H9 (cell line): ENCODE measurements around the gene GALNT17. TPM values are rescaled to one million over a fixed set of nuclear protein-coding genes. Genes with fewer than 3 reads are reported as not detected.

Experiments used
- DNase-seq: peaks from one replicate; pipeline ENCODE4 v3.0.0-alpha.2; 2017
- H2AFZ ChIP-seq: one replicate; pipeline ENCODE4 v1.6.1; 2013; ENCODE audit warnings: mild to moderate bottlenecking, low read length, control low read depth, moderate library complexity
- H2AK5ac ChIP-seq: 2 replicates; pipeline ENCODE4 v1.6.1; 2013; ENCODE audit warnings: low read length, control low read depth, mixed read lengths; ENCODE audit not compliant: insufficient read length
- H2BK120ac ChIP-seq: one replicate; pipeline ENCODE4 v1.6.1; 2013; ENCODE audit warnings: low read depth, mild to moderate bottlenecking, low read length, control low read depth, inconsistent platforms; ENCODE audit not compliant: poor library complexity, severe bottlenecking
- H2BK12ac ChIP-seq: 2 replicates; pipeline ENCODE4 v1.6.1; 2013; ENCODE audit warnings: low read length, control low read depth, mixed read lengths, low read depth; ENCODE audit not compliant: insufficient read length
- H2BK15ac ChIP-seq: 2 replicates; pipeline ENCODE4 v1.6.1; 2013; ENCODE audit warnings: low read depth, low read length, control low read depth
- H2BK20ac ChIP-seq: one replicate; pipeline ENCODE4 v1.6.1; 2013; ENCODE audit warnings: low read depth, mild to moderate bottlenecking, low read length, control low read depth, inconsistent platforms; ENCODE audit not compliant: poor library complexity, severe bottlenecking
- H2BK5ac ChIP-seq: 2 replicates; pipeline ENCODE4 v1.6.1; 2013; ENCODE audit warnings: low read length, control low read depth, mixed read lengths; ENCODE audit not compliant: insufficient read length
- H3K14ac ChIP-seq: 2 replicates; pipeline ENCODE4 v1.6.1; 2013; ENCODE audit warnings: low read length, control low read depth; ENCODE audit not compliant: insufficient read depth
- H3K18ac ChIP-seq: 2 replicates; pipeline ENCODE4 v1.6.1; 2013; ENCODE audit warnings: low read depth, mild to moderate bottlenecking, mixed read lengths, low read length, control low read depth; ENCODE audit not compliant: insufficient read length
- H3K23ac ChIP-seq: 2 replicates; pipeline ENCODE4 v1.6.1; 2013; ENCODE audit warnings: low read length, control low read depth, mixed read lengths, low read depth; ENCODE audit not compliant: insufficient read length
- H3K23me2 ChIP-seq: 2 replicates; pipeline ENCODE4 v1.6.1; 2013; ENCODE audit warnings: low read depth, mild to moderate bottlenecking, mixed read lengths, low read length, control low read depth; ENCODE audit not compliant: insufficient read length, poor library complexity, severe bottlenecking
- H3K27ac ChIP-seq: 2 replicates; pipeline ENCODE4 v1.5.1; 2013; ENCODE audit warnings: low read length, control low read depth, mixed read lengths, low read depth; ENCODE audit not compliant: insufficient read length
- H3K27me3 ChIP-seq: 2 replicates; pipeline ENCODE4 v1.6.1; 2013; ENCODE audit warnings: low read length, control low read depth, inconsistent platforms; ENCODE audit not compliant: insufficient read depth
- H3K4ac ChIP-seq: 2 replicates; pipeline ENCODE4 v1.6.1; 2013; ENCODE audit warnings: low read depth, mild to moderate bottlenecking, control low read depth, inconsistent platforms, low read length, moderate library complexity
- H3K4me1 ChIP-seq: 2 replicates; pipeline ENCODE4 v1.6.1; 2013; ENCODE audit warnings: low read length, control low read depth, inconsistent platforms; ENCODE audit not compliant: insufficient read depth
- H3K4me2 ChIP-seq: 2 replicates; pipeline ENCODE4 v1.6.1; 2013; ENCODE audit warnings: low read length, control low read depth, mixed read lengths; ENCODE audit not compliant: insufficient read length, insufficient read depth
- H3K56ac ChIP-seq: 2 replicates; pipeline ENCODE4 v1.6.1; 2013; ENCODE audit warnings: low read depth, mild to moderate bottlenecking, mixed read lengths, low read length, control low read depth; ENCODE audit not compliant: insufficient read length
- H3K79me1 ChIP-seq: 2 replicates; pipeline ENCODE4 v1.6.1; 2013; ENCODE audit warnings: low read depth, mild to moderate bottlenecking, moderate library complexity, low read length, control low read depth, inconsistent platforms; ENCODE audit not compliant: insufficient read depth, poor library complexity, severe bottlenecking
- H3K79me2 ChIP-seq: 2 replicates; pipeline ENCODE4 v1.6.1; 2013; ENCODE audit warnings: low read length, control low read depth, inconsistent platforms; ENCODE audit not compliant: insufficient read depth
- H3K9ac ChIP-seq: 2 replicates; pipeline ENCODE4 v1.6.1; 2013; ENCODE audit warnings: low read length, control low read depth, mixed read lengths; ENCODE audit not compliant: insufficient read length; ENCODE audit errors: extremely low read depth
- H3K9me3 ChIP-seq: one replicate; pipeline ENCODE4 v1.6.1; 2013; ENCODE audit warnings: low read depth, low read length, inconsistent platforms; ENCODE audit not compliant: control insufficient read depth
- H3T11ph ChIP-seq: one replicate; pipeline ENCODE4 v1.6.1; 2013; ENCODE audit warnings: mild to moderate bottlenecking, low read length, control low read depth, inconsistent platforms
- H4K20me1 ChIP-seq: one replicate; pipeline ENCODE4 v1.6.1; 2013; ENCODE audit not compliant: control insufficient read depth, insufficient read length, insufficient read depth
- H4K5ac ChIP-seq: 2 replicates; pipeline ENCODE4 v1.6.1; 2013; ENCODE audit warnings: low read depth, mild to moderate bottlenecking, mixed read lengths, low read length, control low read depth; ENCODE audit not compliant: insufficient read length
- H4K8ac ChIP-seq: replicated peaks from 2 replicates; pipeline ENCODE4 v1.6.1; 2013; ENCODE audit warnings: low read length, control low read depth, mixed read lengths, low read depth; ENCODE audit not compliant: insufficient read length
- H4K91ac ChIP-seq: 2 replicates; pipeline ENCODE4 v1.6.1; 2013; ENCODE audit warnings: low read depth, mild to moderate bottlenecking, moderate library complexity, mixed read lengths, low read length, control low read depth; ENCODE audit not compliant: insufficient read length
- H3K27ac Mint-ChIP-seq, 3 experiments: 2 replicates in 2 of 3; 3 replicates in 1 of 3; pipeline ENCODE4 v1.8.0; 2020 to 2021; ENCODE audit warnings: mixed read lengths in 3 of 3, mild to moderate bottlenecking in 1 of 3, moderate library complexity in 1 of 3
- H3K27me3 Mint-ChIP-seq: 2 replicates; pipeline ENCODE4 v1.8.0; 2021; ENCODE audit warnings: low read depth, mild to moderate bottlenecking, moderate library complexity, mixed read lengths
- H3K36me3 Mint-ChIP-seq, 3 experiments: 2 replicates in 2 of 3; 3 replicates in 1 of 3; pipeline ENCODE4 v1.8.0; 2020 to 2021; ENCODE audit warnings: low read depth in 3 of 3, mixed read lengths in 3 of 3; ENCODE audit not compliant: insufficient read depth in 1 of 3
- H3K4me1 Mint-ChIP-seq, 2 experiments: 2 replicates each; pipeline ENCODE4 v1.8.0; 2020; ENCODE audit warnings: mixed read lengths in 2 of 2
- H3K4me3 Mint-ChIP-seq, 2 experiments: 2 replicates in 1 of 2; 3 replicates in 1 of 2; pipeline ENCODE4 v1.8.0; 2020 to 2021; ENCODE audit warnings: mild to moderate bottlenecking in 2 of 2, mixed read lengths in 2 of 2, moderate library complexity in 1 of 2
- H3K9me3 Mint-ChIP-seq, 2 experiments: 2 replicates in 1 of 2; 3 replicates in 1 of 2; pipeline ENCODE4 v1.8.0; 2020; ENCODE audit warnings: mild to moderate bottlenecking in 2 of 2, mixed read lengths in 2 of 2, moderate library complexity in 1 of 2
- WGBS: extraction: QIAGEN DNeasy Blood & Tissue Kit; methylation state at CpG from one replicate; pipeline ENCODE4 v1.1.7; 2013; ENCODE audit warnings: missing lambda C conversion rate, low lambda C conversion rate, mixed read lengths; ENCODE audit not compliant: insufficient read length; ENCODE audit errors: extremely low coverage; 5-methylcytosine and 5-hydroxymethylcytosine counted together
- total RNA-seq: library from RNA; stranded (reverse); gene quantifications from 2 replicates; pipeline ENCODE4 v1.2.1, GENCODE V29; 2021
- TF ChIP-seq, protein P1 (sequence below): fragments of 200-600 bp; sonication (generic); conservative IDR thresholded peaks from 3 replicates; pipeline ENCODE4 v1.8.0; 2021; ENCODE audit warnings: antibody characterized with exemption, mild to moderate bottlenecking

Gene GALNT17
- total RNA-seq, 1 experiment from 2014 or later, result 43.2 TPM

DNA sequence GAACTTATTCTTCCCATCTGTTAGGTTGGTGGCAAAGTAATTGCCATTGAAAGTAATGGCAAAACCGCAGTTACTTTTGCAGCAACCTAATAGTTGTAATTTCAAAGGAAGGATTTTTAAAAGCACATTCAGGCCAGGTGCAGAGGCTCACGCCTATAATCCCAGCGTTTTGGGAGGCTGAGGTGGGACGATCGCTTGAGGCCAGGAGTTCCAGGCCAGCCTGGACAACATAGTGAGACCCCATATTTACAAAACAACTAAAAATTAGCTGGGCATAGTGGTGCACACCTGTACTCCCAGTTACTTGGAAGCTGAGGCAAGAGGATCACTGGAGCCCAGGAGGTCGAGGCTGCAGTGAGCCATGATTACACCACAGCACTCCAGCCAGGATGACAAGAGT lies 374.9 kb downstream of the GALNT17 start:
- Histone ChIP-seq H2AFZ (no peak overlapping the region), H4K8ac (no peak overlapping the region), H3K4me2 (no peak overlapping the region), H3K4me1 (peaks cover 3% of the 10 kb centered on the region; the same call in 1 of the 2 replicates), H2AK5ac (no peak overlapping the region), H3K56ac (no peak overlapping the region), H2BK5ac (no peak overlapping the region), H3K27ac (no peak overlapping the region), H4K20me1 (no peaks in the 10 kb centered on the region), H2BK20ac (no peak overlapping the region), H4K5ac (no peak overlapping the region), H3K18ac (no peak overlapping the region), H3K23me2 (no peaks in the 10 kb centered on the region), H4K91ac (no peak overlapping the region), H3K9me3 (no peaks in the 10 kb centered on the region), H3T11ph (no peak overlapping the region), H3K14ac (no peak overlapping the region), H2BK120ac (no peak overlapping the region), H3K9ac (no peak overlapping the region), H2BK12ac (no peak overlapping the region), H3K79me2 (no peaks in the 10 kb centered on the region), H3K4ac (no peak overlapping the region), H2BK15ac (no peak overlapping the region), H3K23ac (no peak overlapping the region), H3K27me3 (no peaks in the 10 kb centered on the region), H3K79me1 (no peaks in the 10 kb centered on the region)
- Mint-ChIP-seq H3K36me3 (peaks cover 7 to 34% (median 14%) of the 10 kb centered on the region in 3 experiments; a peak in 6 of 7 replicates), H3K9me3 (no peaks in the 10 kb centered on the region), H3K4me1 (peaks cover 26 to 32% of the 10 kb centered on the region in 2 experiments), H3K27me3 (no peaks in the 10 kb centered on the region), H3K4me3 (no peak overlapping the region), H3K27ac (no peak overlapping the region)
- TF ChIP-seq, protein P1, sequence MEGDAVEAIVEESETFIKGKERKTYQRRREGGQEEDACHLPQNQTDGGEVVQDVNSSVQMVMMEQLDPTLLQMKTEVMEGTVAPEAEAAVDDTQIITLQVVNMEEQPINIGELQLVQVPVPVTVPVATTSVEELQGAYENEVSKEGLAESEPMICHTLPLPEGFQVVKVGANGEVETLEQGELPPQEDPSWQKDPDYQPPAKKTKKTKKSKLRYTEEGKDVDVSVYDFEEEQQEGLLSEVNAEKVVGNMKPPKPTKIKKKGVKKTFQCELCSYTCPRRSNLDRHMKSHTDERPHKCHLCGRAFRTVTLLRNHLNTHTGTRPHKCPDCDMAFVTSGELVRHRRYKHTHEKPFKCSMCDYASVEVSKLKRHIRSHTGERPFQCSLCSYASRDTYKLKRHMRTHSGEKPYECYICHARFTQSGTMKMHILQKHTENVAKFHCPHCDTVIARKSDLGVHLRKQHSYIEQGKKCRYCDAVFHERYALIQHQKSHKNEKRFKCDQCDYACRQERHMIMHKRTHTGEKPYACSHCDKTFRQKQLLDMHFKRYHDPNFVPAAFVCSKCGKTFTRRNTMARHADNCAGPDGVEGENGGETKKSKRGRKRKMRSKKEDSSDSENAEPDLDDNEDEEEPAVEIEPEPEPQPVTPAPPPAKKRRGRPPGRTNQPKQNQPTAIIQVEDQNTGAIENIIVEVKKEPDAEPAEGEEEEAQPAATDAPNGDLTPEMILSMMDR, result no peak
- DNase-seq, result no peak
- WGBS, result no CpG with 5 or more reads among the region's 6 CpGs
